GM12875 (cell line): Measurements from ENCODE around the gene PRKCA.

Experiments used
- H3K4me3 ChIP-seq: one replicate; pipeline ENCODE4 v1.5.1; 2011; ENCODE audit warnings: low read depth, low read length, control low read depth
- CTCF ChIP-seq: IDR thresholded peaks from 2 replicates; pipeline ENCODE4 v1.5.1; 2011; ENCODE audit warnings: low read depth, mild to moderate bottlenecking, control low read depth, inconsistent platforms, low read length, moderate library complexity, borderline replicate concordance; ENCODE audit not compliant: insufficient read depth

Gene PRKCA

GRCh38 chr17:66432411-66432957 lies 130.1 kb downstream of the PRKCA start:
- no peak for TF ChIP-seq CTCF
- no peak overlapping the region for H3K4me3 ChIP-seq

- H3K4me3 ChIP-seq = no peak overlapping the region
These were observed 130.7 kb downstream of the PRKCA start for GRCh38 chr17:66432996-66433551.

GRCh38 chr17:66435182-66435581 lies 132.8 kb downstream of the PRKCA start:
- no peak overlapping the region for H3K4me3 ChIP-seq
- TF ChIP-seq CTCF = no peak

More at GRCh38 chr17:66432996-66433551, 130.7 kb downstream of the PRKCA start:
- no peak for TF ChIP-seq CTCF

GRCh38 chr17:66436631-66437030 lies 134.2 kb downstream of the PRKCA start:
- no peak for TF ChIP-seq CTCF
- no peak overlapping the region for H3K4me3 ChIP-seq

GRCh38 chr17:66437476-66438026 lies 135.1 kb downstream of the PRKCA start:
- no peak overlapping the region for H3K4me3 ChIP-seq
- no peak for TF ChIP-seq CTCF

- TF ChIP-seq CTCF = no peak
- H3K4me3 ChIP-seq = no peak overlapping the region
These were observed 135.7 kb downstream of the PRKCA start for GRCh38 chr17:66438101-66438500.

- no peak for TF ChIP-seq CTCF
- no peak overlapping the region for H3K4me3 ChIP-seq
These were observed 138.8 kb downstream of the PRKCA start for GRCh38 chr17:66441101-66441661.
